ENCODE measurements around the gene DERA.
"Not testable (repeated sequence)": the region's sequence is repeated elsewhere in the genome, so short reads cannot be mapped to it uniquely, and the experiment has no call there.

DNA sequence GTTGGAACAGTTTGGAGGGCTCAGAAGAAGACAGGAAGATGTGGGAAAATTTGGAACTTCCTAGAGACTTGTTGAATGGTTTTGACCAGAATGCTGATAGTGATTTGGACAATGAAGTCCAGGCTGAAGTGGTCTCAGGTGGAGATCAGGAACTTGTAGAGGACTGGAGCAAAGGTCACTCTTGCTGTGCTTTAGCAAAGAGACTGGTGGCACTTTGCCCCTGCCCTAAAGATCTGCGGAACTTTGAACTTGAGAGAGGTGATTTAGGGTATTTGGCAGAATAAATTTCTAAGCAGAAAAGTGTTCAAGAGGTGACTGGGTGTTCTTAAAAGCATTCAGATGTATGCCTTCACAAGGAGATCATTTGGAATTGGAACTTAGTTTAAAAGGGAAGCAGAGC lies 102.6 kb downstream of the DERA start:
- not testable (repeated sequence) for TF ChIP-seq POLR2A (IDR thresholded peaks at IDR 0.05); POLR2AphosphoS5 (IDR thresholded peaks at IDR 0.05; ENCODE audit: insufficient read depth in 1 of 2, low read depth in 1 of 2)

All from vagina (tissue), 2 donors.